ENCODE results near the gene DEFB128. TPM values are rescaled to one million over a fixed set of nuclear protein-coding genes. Genes with fewer than 3 reads are reported as not detected.

The DEFB128 gene
- polyA plus RNA-seq, 3 donors, result not detected

DNA sequence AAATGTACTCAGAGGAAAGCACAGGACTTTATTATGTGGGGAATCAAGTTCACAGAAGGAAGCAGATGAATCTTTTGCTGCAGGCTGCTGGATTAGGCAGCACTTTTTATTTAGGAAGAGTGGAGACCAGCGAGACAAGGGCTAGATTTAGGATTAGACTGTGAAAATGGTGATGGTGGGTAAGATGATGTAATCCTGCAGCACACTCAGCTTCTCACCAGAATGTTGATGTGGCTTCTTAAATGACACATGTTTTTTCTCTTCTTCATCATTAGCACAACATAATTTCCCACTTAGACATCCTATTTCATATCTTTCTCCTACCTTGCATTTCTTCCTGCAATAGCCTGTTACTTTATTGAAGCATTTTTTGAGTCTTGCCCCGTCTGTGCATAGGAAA lies 1.8 kb downstream of the DEFB128 start:
- Histone ChIP-seq H3K27ac (ENCODE audit: low read depth in 1 of 2, low read length in 2 of 2) (no peak overlapping the region), H3K9ac (ENCODE audit: insufficient read depth, low read length, poor library complexity, severe bottlenecking) (no peak overlapping the region), H2AFZ (ENCODE audit: insufficient read depth, low read depth, low read length, poor library complexity, severe bottlenecking) (no peak overlapping the region), H3K4me1 (ENCODE audit: control insufficient read depth in 1 of 2, insufficient read depth in 2 of 2, low read length in 2 of 2) (no peaks in the 10 kb centered on the region), H3K4me2 (replicated peaks; ENCODE audit: extremely low read depth, low read length, poor library complexity, severe bottlenecking) (no peak overlapping the region), H3K27me3 (ENCODE audit: control insufficient read depth in 2 of 2, insufficient read depth in 2 of 2, low read length in 2 of 2) (peaks cover 2 to 5% of the 10 kb centered on the region in 2 donors), H4K20me1 (ENCODE audit: insufficient read depth, low read length) (no peaks in the 10 kb centered on the region), H3K9me3 (replicated peaks in 1 of 2; ENCODE audit: control insufficient read depth in 1 of 2, insufficient read depth in 1 of 2, low read length in 2 of 2) (peaks cover 0 to 3% of the 10 kb centered on the region in 2 donors), H3K4me3 (replicated peaks in 1 of 3; ENCODE audit: low read depth in 2 of 3, low read length in 3 of 3) (no peak overlapping the region), H3K36me3 (replicated peaks in 1 of 2; ENCODE audit: control insufficient read depth in 1 of 2, insufficient read depth in 2 of 2, low read length in 2 of 2) (no peaks in the 10 kb centered on the region), H3K79me2 (ENCODE audit: insufficient read depth, low read length) (no peaks in the 10 kb centered on the region)
- Mint-ChIP-seq H3K27me3 (ENCODE audit: low read depth in 3 of 3) (peaks cover 3 to 12% (median 5%) of the 10 kb centered on the region in 3 donors), H3K27ac (no peak overlapping the region), H3K9me3 (peaks cover 6 to 25% (median 19%) of the 10 kb centered on the region in 7 donors), H3K36me3 (no peaks in the 10 kb centered on the region), H3K4me1 (no peaks in the 10 kb centered on the region), H3K4me3 (no peak overlapping the region)
- intact Hi-C loops (cut with micrococcal nuclease), result no loop called here
- 100% methylated on average over 1 of the region's 2 CpGs for WGBS (ENCODE audit: insufficient coverage)
- TF ChIP-seq, protein P1, sequence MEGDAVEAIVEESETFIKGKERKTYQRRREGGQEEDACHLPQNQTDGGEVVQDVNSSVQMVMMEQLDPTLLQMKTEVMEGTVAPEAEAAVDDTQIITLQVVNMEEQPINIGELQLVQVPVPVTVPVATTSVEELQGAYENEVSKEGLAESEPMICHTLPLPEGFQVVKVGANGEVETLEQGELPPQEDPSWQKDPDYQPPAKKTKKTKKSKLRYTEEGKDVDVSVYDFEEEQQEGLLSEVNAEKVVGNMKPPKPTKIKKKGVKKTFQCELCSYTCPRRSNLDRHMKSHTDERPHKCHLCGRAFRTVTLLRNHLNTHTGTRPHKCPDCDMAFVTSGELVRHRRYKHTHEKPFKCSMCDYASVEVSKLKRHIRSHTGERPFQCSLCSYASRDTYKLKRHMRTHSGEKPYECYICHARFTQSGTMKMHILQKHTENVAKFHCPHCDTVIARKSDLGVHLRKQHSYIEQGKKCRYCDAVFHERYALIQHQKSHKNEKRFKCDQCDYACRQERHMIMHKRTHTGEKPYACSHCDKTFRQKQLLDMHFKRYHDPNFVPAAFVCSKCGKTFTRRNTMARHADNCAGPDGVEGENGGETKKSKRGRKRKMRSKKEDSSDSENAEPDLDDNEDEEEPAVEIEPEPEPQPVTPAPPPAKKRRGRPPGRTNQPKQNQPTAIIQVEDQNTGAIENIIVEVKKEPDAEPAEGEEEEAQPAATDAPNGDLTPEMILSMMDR (IDR thresholded peaks at IDR 0.05), result no peak
- DNase-seq, result no peak

DNA sequence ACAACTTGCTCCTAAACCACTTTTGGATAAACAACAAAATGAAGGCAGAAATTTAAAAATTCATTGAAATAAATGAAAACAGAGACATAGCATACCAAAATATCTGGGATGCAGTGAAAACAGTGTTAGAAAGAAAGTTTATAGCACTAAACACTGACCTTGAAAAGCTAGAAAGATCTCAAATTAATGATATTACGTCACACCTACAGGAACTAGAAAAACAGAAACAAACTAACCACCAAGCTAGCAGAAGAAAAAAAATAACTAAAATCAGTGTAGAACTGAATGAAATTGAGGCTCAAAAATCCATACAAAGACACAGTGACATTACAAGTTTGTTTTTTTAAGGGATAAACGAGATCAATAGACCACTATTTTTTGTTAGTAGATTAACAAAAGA lies 5.2 kb downstream of the DEFB128 start:
- Histone ChIP-seq H2AFZ (ENCODE audit: insufficient read depth, low read depth, low read length, poor library complexity, severe bottlenecking) (no peak overlapping the region), H3K4me1 (ENCODE audit: control insufficient read depth in 1 of 2, insufficient read depth in 2 of 2, low read length in 2 of 2) (no peaks in the 10 kb centered on the region), H4K20me1 (ENCODE audit: insufficient read depth, low read length) (no peaks in the 10 kb centered on the region), H3K27me3 (ENCODE audit: control insufficient read depth in 2 of 2, insufficient read depth in 2 of 2, low read length in 2 of 2) (peaks cover 3 to 7% of the 10 kb centered on the region in 2 donors), H3K36me3 (replicated peaks in 1 of 2; ENCODE audit: control insufficient read depth in 1 of 2, insufficient read depth in 2 of 2, low read length in 2 of 2) (no peaks in the 10 kb centered on the region), H3K4me3 (replicated peaks in 1 of 3; ENCODE audit: low read depth in 2 of 3, low read length in 3 of 3) (no peak overlapping the region), H3K27ac (ENCODE audit: low read depth in 1 of 2, low read length in 2 of 2) (no peak overlapping the region), H3K9me3 (replicated peaks in 1 of 2; ENCODE audit: control insufficient read depth in 1 of 2, insufficient read depth in 1 of 2, low read length in 2 of 2) (no peaks in the 10 kb centered on the region), H3K9ac (ENCODE audit: insufficient read depth, low read length, poor library complexity, severe bottlenecking) (no peak overlapping the region), H3K79me2 (ENCODE audit: insufficient read depth, low read length) (no peaks in the 10 kb centered on the region), H3K4me2 (replicated peaks; ENCODE audit: extremely low read depth, low read length, poor library complexity, severe bottlenecking) (no peak overlapping the region)
- Mint-ChIP-seq H3K36me3 (no peaks in the 10 kb centered on the region), H3K4me3 (no peak overlapping the region), H3K9me3 (peaks cover 3 to 19% (median 14%) of the 10 kb centered on the region in 7 donors), H3K27ac (no peak overlapping the region), H3K4me1 (no peaks in the 10 kb centered on the region), H3K27me3 (ENCODE audit: low read depth in 3 of 3) (peaks cover 6 to 8% (median 6%) of the 10 kb centered on the region in 3 donors)
- TF ChIP-seq, protein P1 (IDR thresholded peaks at IDR 0.05), result no peak
- no CpG with 5 or more reads among the region's 2 CpGs for WGBS (ENCODE audit: insufficient coverage)
- intact Hi-C loops (cut with micrococcal nuclease), result no loop called here
- no peak for DNase-seq

Measured in CD14-positive monocyte (primary cell).